Anterior cingulate cortex (tissue), 58 donors: ENCODE data around the gene PCK2.

Source experiments
- DNase-seq, 58 donors: peaks; one replicate each; lab custom pipeline; 2025; lab: John Stamatoyannopoulos, UW

Gene PCK2

DNA sequence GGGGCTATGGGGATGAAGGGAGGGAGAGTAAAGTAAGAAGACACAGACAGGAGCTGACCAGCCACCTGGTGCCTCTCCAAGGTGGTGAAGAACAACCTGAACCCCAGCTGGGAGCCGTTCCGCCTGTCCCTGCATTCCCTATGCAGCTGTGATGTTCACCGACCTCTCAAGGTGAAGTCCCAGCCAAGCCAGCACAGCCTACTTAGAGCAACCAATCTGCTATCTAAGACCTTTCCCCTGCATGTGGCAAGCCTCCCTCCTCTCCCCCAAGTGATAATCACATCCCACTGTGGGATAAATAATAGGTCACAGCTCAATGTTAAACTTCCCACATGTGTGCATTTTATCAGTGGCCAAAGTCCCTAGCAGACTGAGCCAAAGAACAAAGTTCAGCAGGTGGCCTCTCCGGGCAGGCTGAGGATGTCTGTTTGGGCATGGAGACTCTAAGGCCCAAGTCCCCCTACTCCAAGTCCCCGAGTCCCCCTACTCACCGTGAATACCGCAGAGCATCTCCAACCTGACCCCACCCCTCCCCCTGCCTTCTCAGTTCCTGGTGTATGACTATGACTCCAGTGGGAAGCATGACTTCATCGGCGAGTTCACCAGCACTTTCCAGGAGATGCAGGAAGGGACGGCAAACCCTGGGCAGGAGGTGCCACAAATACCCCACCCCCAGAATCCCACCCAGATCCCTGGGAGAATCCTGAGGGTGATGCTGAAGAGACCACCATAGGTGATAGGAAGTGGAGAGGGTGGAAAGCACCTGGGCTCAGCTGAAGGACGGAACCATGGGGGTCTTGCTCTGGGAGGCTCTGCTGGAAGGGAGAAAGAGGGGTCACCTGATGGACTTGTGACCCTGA lies 19.3 kb upstream of the PCK2 start:
- DNase-seq, result no peak

DNA sequence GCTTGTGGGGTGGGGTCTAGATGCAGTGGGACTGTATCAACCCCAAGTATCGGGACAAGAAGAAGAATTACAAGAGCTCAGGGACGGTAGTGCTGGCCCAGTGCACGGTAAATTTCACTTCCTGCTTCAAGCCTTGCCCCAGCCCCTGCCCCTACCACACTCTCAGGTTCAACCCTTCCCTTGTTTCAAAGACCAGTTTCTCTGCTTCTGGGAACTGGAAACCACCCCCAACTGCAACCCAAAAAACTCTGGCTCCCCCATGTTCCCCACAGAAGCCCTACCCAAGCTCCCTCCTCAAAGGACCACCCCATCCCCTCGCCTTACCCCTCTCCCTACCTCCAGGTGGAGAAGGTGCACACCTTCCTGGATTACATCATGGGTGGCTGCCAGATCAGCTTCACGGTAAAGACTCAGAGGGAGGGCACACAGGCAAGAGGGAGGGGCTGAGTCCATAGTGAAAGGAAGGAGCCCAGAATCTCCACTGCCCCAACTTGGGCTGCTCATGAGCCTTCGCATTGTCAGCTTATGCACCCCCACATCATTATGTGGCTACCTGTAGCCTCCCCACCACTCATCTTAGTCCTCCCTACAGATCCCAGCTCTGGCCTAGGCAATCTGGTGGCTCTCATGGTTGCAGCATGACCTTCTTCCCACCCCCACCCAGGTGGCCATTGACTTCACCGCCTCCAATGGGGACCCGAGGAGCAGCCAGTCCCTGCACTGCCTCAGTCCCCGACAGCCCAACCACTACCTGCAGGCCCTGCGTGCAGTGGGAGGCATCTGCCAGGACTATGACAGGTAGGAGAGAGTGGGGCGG lies 18.4 kb upstream of the PCK2 start:
- no peak for DNase-seq

DNA sequence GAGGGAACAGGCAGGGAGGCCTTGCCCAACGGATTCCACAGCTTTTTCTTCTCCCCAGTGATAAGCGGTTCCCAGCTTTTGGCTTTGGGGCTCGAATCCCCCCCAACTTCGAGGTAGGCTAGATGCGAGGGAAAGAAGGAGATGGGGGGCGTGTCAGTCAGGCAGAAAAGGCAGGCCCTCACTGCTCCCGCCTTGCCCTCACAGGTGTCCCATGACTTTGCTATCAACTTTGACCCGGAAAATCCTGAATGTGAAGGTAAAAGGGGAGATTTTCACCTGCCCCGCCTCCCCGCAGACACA lies 17.9 kb upstream of the PCK2 start:
- no peak for DNase-seq

DNA sequence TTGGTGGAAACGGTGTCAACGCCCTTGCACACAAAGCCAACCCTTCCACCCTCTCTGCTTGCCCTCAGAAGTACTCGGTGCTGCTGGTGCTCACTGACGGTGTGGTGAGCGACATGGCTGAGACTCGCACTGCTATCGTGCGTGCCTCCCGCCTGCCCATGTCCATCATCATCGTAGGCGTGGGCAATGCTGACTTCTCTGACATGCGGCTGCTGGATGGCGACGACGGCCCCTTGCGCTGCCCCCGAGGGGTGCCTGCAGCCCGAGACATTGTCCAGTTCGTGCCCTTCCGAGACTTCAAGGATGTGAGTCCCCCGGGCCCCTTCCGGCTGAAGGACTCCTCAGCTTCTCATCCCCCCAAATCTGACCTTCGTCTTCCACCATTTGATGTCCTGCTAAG lies 17.0 kb upstream of the PCK2 start:
- DNase-seq, result no peak

DNA sequence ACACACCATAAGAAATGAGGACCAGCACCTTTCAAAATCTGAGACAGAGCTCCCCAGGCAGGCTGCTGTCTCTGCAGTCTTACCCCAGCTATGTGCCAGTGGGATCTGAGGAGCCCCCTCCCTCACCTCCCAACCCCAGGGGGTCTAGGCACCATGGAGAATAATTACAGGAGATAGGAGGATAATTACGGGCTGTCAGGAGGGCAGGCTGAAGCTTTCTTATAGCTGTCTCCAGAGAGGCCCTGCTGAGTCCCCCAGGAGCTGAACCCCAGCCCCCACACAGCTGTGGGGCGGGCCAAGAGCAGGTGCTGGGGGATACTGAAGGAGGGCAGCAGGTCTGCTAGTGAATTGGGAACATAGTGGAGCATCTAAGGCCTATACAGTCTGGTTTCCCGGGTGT lies 16.0 kb upstream of the PCK2 start:
- no peak for DNase-seq

DNA sequence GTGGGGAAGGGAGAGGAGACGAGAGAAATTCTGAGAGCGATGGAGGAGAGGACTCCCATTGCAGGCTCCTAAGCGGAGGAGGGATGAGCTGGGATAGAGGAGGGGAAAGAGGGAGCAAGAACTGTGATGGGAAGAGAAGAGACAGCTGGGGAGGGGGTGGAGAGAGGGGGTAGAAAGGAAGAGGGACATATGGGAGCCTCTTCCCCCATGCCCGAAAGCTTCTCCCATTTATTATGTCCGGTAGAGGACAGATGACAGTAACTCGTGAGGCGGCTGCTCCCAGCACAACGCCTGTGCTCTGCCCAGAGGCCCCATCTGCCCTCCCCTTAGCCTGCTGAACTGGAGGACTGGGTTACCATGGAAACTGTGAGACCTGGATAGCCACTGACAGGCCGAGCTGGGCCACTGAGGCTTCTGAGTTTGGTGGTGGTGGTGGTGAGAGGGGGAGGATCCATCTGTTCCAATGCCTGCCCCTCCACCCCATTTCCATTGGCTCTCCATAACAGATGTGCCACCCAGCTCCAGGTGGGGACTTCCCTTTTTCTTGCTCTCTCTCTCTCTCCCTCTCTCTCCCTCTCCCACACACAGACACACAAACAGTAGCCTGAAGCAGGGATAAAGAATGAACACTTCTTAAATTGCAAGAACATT lies 14.5 kb upstream of the PCK2 start:
- peak in 31 of 58 donors; percentile 13 to 75 (median 44) for DNase-seq

DNA sequence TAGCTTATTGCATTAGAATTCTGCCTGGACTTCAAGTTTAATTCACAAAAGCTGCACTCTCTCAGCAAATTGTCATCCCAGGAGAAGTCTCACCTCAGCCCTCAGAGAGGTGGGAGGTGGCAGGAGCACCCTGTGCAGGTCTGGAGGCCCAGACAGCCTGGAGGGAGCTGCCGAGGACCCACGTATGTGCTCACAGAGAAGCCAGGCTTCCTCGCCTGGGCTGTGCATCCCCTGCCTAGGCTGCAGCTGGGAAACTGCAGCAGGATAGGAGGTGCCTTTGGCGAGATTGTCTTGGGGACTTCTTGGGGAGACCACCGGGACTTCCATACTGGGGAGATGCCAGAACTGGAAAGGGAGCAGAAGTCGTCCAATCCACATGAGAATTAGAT lies 14.0 kb upstream of the PCK2 start:
- peak in 4 of 58 donors; percentile 16 to 54 (median 27) for DNase-seq

DNA sequence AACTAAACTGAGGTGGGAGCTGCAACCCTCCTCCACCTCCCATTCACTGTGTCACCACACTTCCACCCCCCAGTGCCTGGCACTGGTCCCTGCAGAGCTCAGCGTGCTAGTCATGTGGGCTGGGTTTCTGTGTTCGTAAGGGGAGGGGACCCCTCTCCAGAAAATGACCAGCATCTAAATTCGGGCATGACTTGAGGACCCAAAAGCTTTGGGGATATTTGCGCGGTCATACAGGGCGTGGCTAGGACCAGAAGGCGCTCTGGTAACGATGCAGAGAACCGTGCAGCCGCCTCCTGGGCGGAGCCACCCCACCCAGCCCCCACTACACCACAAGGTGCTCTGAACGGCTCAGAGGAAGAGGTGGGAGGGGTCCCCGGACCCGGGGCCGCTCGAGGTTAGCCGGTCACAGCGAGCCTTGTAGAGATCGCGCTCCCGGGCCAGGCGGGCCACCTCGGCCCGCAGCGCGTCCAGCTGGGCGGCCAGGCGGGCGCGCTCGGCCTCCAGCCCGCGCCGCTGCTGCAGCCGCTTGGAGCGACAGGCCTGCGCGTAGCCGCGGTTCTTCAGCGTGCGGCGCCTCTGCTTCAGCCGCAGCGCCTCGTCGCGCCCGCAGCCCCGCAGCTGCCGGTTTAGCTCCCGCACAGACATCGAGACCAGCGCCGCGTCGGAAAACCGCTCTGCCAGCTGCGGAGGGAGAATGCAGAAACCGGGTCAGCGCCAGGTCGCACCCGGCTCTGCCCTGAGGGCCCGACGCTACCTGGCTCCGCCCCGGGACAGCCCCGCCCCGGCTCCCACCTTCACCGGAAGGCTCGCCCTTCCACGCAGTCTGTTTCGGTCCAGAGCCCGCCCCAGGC lies 13.0 kb upstream of the PCK2 start:
- DNase-seq, result peak in 53 of 58 donors; percentile 17 to 84 (median 53)

DNA sequence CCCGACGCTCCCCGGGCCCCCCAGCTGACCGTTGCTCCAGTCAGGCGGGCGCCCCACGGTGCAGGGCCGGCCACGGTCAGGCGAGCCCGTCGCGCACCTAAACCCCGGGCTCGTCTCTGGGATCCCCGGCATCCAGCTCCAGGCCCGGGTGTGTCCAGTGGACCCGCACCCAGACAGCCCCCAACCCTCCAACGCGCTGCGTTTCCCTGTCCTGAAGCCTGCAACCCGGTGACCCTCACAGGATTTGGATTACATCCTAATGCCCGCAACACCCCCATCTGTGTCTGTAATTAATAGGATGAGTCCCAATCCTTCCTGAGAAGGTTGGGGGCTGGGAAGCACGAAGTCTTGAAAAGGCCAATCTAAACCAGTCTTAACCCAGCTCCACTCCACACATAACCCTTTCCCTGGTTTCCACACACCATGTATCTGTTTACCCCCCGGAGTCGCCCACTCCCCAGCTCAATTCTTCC lies 12.3 kb upstream of the PCK2 start:
- peak in 1 of 58 donors; percentile 42 for DNase-seq

DNA sequence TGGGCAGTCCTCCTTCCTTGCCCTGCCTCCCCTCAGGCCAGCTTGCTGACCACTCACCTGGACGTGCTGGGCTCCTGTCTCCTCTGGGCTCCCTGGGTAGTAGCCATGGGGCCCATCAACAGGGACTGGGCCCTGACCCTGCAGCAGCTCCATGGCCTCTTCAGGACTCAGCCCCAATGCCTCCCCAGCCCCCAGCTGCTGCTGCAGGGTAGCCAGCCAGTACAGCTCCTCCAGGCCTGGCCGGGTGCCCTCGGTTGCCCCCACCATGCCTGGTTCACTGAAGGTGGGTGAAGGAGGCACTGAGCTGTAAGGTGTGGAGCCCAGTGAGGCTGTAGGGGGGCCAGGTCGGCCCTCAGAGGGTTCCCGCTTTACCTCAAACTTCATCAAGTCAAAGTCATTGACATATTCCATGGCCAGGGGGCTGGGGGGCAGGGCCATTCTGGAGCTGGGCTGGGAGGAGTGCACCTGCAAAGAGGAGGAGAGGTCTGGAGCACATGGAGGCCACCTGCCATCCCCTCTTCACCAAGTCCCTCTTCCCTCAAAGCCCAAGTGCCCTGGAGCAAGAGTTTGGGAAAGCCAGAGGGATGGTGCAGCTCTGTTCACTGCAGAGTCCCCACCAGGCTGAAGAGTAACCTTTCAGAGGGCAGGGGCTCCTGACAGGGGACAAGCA lies 11.6 kb upstream of the PCK2 start:
- DNase-seq, result no peak

DNA sequence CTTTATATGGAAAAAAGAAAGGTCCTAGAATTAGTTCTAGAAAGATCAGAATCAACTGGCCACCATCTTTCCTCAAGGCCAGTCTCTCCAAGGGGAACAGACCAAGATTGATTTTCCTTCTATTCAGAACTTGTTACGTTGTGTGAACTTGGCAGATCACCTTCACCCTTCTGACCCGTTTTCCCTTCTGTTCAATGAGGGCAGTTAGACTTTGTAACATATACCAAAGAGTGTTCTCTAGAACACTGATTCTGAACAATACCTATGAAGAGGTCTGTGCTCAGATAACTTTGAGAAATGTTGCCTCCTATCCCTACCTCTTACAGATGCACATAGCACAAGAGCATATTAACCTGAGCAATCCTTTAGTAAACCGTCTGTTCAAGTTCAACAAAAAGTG lies 10.6 kb upstream of the PCK2 start:
- DNase-seq, result no peak

DNA sequence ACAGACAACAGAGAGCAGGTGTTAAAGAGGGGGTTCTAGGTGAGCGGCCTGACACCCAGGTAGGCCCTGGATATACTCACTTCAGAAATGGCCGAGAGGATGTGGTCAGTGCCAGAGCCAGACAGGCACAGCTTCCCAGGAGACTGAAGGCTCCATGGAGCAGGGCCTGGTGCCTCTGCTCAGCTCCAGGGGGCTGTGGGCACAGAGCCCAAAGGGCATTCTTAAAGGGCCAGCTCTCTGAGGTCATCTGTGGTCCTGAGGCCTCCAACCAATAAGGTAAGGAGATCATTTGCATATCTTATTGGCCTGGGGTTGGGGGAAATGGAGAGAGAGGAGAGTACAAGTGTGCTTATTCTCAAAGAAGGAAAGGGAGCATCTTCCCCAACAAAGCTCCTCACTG lies 9.7 kb upstream of the PCK2 start:
- DNase-seq, result no peak

DNA sequence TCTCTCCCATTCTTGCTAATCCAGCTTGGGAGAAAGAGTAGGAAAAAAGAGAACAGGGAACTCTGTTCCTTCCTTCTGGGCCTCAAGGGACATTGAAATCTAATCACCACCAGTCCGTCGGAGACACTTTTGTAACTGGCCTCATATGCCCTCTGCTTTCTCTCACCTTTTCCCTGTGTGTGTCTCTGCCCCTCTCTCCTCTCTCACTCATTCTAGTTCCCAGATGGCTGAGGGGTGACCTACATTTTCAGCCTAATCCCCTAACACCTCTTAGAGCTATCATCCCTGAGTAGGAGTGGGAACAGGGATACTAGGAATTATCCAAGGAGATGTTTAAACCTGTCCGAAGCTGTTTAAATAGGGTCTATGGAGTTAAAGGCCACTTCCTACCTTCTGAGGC lies 8.9 kb upstream of the PCK2 start:
- DNase-seq, result no peak

DNA sequence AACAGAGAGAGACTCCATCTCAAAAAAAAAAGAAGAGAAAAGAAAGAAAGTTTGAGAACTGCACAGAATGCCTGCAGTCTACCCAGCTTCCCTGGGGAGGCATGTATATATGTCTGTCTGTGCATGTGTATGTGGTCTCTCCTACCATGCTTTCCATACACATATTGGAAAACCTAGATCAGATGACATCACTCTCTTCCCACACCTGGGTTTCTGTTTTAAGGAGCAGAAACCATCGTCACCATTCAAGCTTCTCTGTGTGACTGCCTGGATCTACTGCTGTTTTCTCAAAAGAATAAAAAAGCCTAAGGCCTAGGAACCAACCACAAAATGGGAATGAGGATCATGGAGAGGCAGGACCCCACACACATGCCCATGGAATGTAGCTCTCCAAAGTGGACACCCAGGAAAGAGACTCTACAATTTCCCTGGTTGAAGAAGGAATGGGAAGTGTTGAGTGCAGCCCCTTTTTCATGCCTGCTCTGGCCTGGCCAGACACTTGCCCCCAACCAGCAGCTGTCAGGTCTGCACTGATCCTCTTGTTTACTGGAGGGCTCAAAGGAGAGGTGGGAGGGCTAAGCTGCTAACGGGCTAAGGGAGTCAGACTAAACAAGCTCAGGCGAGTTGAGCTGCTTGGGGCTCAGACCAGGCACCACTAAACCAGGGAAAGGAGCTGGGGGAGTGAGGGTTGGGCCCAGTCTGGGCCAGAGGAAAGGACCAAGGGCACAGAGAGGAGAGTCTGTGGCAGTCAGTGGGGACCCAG lies 7.7 kb upstream of the PCK2 start:
- no peak for DNase-seq

DNA sequence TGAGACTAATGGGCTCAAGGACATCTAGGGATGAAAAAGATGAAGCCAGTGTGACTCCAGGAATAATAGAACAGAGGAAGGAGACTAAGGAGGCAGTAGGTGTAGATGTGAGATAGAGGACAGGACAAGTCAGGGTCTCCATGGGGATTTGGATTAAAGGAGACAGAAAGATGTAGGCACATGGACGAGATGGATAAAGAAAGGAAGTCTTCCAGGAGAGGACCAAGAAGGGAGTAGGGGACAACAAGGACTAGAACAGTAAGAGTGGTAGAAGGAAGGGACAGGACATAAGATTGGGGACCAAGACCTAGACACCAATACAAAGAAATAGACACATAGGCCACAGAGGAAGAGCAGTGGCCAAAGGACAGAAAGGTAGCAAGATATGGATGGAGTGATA lies 7.1 kb upstream of the PCK2 start:
- no peak for DNase-seq

DNA sequence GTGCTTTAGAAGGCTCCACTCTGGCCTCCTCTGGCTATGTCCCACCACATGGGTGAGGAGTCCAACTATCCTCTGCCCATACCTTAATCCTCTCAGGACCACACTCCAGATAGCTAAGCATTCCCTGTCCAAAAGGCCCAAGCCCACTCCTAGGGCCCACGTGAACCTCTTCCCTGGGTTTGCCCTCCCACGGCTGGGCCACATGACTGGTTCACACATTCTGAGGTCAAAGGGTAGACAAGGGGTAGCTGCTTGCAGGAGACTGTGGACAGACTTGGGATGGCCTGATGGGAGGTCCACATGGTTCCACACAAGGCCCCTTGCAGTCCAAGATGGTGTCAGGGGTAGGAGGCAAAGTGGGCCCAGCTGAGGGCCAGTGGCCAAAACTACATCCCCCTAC lies 6.0 kb upstream of the PCK2 start:
- no peak for DNase-seq

DNA sequence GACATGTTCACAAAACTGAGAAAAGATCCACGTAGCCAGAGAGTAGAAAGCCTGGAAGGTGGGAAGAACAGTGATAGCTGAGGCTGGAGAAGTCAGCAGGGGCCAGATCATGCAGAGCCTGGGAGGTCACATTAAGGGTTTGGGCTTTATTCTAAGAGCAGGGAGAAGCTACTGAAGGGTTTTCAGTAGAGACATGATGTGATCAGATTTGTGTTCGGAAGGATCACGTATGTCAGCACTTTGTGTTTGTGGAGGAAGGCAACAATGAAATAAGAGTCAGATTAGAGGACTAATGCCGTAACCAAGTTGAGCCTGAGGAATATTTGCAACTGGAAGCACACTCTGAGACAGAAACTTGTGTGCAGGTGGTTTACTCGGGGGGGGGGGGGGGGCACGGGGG lies 4.2 kb upstream of the PCK2 start:
- no peak for DNase-seq

DNA sequence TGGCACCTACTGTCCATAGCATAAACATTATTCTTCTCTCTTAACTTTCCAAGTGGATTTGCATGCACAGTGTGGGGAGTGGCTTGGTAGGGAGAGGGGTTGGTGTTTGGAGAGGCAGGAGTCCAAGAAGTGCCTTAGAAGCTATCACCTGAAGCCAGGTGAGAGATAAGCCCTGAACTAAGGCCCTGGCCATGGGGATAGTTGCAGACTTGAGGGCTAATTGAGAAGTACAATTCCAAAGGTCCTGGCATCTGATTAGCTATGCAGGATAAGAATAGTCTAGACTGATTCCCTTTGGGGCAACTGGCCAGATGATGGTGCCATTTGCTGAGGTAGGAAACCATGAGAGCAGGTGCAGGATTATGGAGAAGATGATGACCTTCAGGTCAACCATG lies 2.0 kb upstream of the PCK2 start:
- no peak for DNase-seq
